Loucy (cell line): ENCODE measurements around the gene HERPUD2.
"Not testable (repeated sequence)": the region's sequence is repeated elsewhere in the genome, so short reads cannot be mapped to it uniquely, and the experiment has no call there.

Source experiments
- H2AFZ ChIP-seq: fragments of 200-600 bp; sonication (generic); 2 replicates; pipeline ENCODE4 v1.6.0; 2016; ENCODE audit warnings: antibody characterized with exemption, mild to moderate bottlenecking, low read length, moderate library complexity
- H3F3A ChIP-seq: fragments of 200-600 bp; 2 replicates; pipeline ENCODE4 v1.6.0; 2016; ENCODE audit warnings: antibody characterized with exemption, low read depth, mild to moderate bottlenecking
- H3K27me3 ChIP-seq: fragments of 200-600 bp; sonication (generic); 2 replicates; pipeline ENCODE4 v1.6.1; 2014; ENCODE audit warnings: low read length, mild to moderate bottlenecking; ENCODE audit not compliant: insufficient read depth, poor library complexity, severe bottlenecking
- H3K36me3 ChIP-seq: fragments of 200-600 bp; sonication (generic); 2 replicates; pipeline ENCODE4 v1.6.1; 2016; ENCODE audit warnings: low read length; ENCODE audit not compliant: insufficient read depth
- H3K4me1 ChIP-seq: fragments of 200-600 bp; sonication (generic); 2 replicates; pipeline ENCODE4 v1.5.1; 2014; ENCODE audit warnings: low read length, mild to moderate bottlenecking; ENCODE audit not compliant: insufficient read depth, poor library complexity, severe bottlenecking
- H3K4me2 ChIP-seq: fragments of 200-600 bp; sonication (generic); 2 replicates; pipeline ENCODE4 v1.6.0; 2014; ENCODE audit warnings: antibody characterized with exemption, low read length, low read depth, mild to moderate bottlenecking; ENCODE audit not compliant: poor library complexity, severe bottlenecking
- H3K4me3 ChIP-seq: fragments of 200-600 bp; sonication (generic); 2 replicates; pipeline ENCODE4 v1.5.1; 2014; ENCODE audit warnings: low read length, mild to moderate bottlenecking, mixed read lengths; ENCODE audit not compliant: poor library complexity, severe bottlenecking
- H3K79me2 ChIP-seq: fragments of 200-600 bp; sonication (generic); 2 replicates; pipeline ENCODE4 v1.6.1; 2014; ENCODE audit warnings: low read length; ENCODE audit not compliant: insufficient read depth
- H3K9ac ChIP-seq: fragments of 200-600 bp; sonication (generic); 2 replicates; pipeline ENCODE4 v1.6.0; 2014; ENCODE audit warnings: mild to moderate bottlenecking, low read depth, low read length, moderate library complexity; ENCODE audit not compliant: poor library complexity, severe bottlenecking
- H3K9me2 ChIP-seq: fragments of 200-600 bp; sonication (generic); replicated peaks from 2 replicates; pipeline ENCODE4 v1.6.1; 2016; ENCODE audit warnings: low read depth, low read length, mixed read lengths
- H3K9me3 ChIP-seq: fragments of 200-600 bp; sonication (generic); 2 replicates; pipeline ENCODE4 v1.6.1; 2014; ENCODE audit warnings: mild to moderate bottlenecking, antibody characterized with exemption, low read length, low read depth; ENCODE audit not compliant: insufficient read depth
- H4K20me1 ChIP-seq: fragments of 200-600 bp; sonication (generic); 2 replicates; pipeline ENCODE4 v1.6.0; 2014; ENCODE audit warnings: antibody characterized with exemption, low read length, mild to moderate bottlenecking; ENCODE audit not compliant: insufficient read depth, poor library complexity, severe bottlenecking
- CTCF ChIP-seq: fragments of 200-600 bp; sonication (generic); conservative IDR thresholded peaks from 2 replicates; pipeline ENCODE4 v1.5.1; 2014; ENCODE audit warnings: mild to moderate bottlenecking, antibody characterized with exemption, low read length
- EZH2phosphoT487 ChIP-seq: fragments of 200-600 bp; IDR thresholded peaks from 2 replicates; pipeline ENCODE4 v1.6.1; 2018; ENCODE audit warnings: antibody characterized with exemption, mild to moderate bottlenecking, moderate library complexity, borderline replicate concordance

The HERPUD2 gene

GRCh38 chr7:35677582-35678356 lies 17.2 kb downstream of the HERPUD2 start:
- H3K9me3 ChIP-seq, result no peaks in the 10 kb centered on the region
- no peaks in the 10 kb centered on the region for H3F3A ChIP-seq
- no peak overlapping the region for H2AFZ ChIP-seq
- H4K20me1 ChIP-seq, result peaks cover 22% of the 10 kb centered on the region
- H3K4me1 ChIP-seq, result peaks cover 11% of the 10 kb centered on the region
- H3K36me3 ChIP-seq, result no peaks in the 10 kb centered on the region
- peaks cover 83% of the 10 kb centered on the region for H3K79me2 ChIP-seq
- TF ChIP-seq EZH2phosphoT487 (no peak), CTCF (no peak)
- no peaks in the 10 kb centered on the region for H3K27me3 ChIP-seq
- H3K9me2 ChIP-seq, result no peaks in the 10 kb centered on the region
- H3K4me3 ChIP-seq, result no peak overlapping the region
- no peak overlapping the region for H3K4me2 ChIP-seq
- no peak overlapping the region for H3K9ac ChIP-seq

DNA sequence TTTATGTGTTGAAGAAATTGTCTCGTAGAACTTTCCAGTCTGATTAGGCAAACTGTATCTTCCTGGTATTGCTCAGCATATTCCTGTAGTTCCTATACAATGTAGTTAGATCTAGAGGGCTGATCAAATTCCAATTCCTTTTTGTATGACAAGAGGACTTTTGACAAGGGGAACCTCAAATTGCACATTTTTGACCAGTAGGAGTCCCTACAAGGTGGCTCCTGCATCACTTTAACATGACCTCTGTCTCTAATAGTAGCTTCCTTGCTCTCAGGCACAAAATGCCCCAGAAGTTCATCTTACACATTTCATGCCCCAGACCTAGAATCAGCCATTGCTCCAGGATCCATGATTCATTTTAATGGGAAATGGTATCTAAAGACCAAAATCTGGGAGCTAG lies 18.7 kb downstream of the HERPUD2 start:
- Histone ChIP-seq H3K79me2 (peaks cover 73% of the 10 kb centered on the region), H3K4me3 (no peak overlapping the region), H2AFZ (no peak overlapping the region), H3K4me2 (no peak overlapping the region), H3K4me1 (peaks cover 11% of the 10 kb centered on the region), H3K36me3 (no peaks in the 10 kb centered on the region; the same call in 1 of the 2 replicates), H3K9me3 (no peaks in the 10 kb centered on the region), H3F3A (no peaks in the 10 kb centered on the region), H4K20me1 (peaks cover 22% of the 10 kb centered on the region), H3K9ac (no peak overlapping the region), H3K9me2 (no peaks in the 10 kb centered on the region), H3K27me3 (no peaks in the 10 kb centered on the region)
- TF ChIP-seq EZH2phosphoT487 (no peak), CTCF (peak; percentile 59)

GRCh38 chr7:35670856-35671569 lies 23.9 kb downstream of the HERPUD2 start:
- Histone ChIP-seq H3K9ac (no peak overlapping the region), H4K20me1 (peaks cover 2% of the 10 kb centered on the region), H3K9me3 (no peaks in the 10 kb centered on the region), H3K4me3 (no peak overlapping the region), H3K4me2 (no peak overlapping the region), H3F3A (no peaks in the 10 kb centered on the region), H3K9me2 (no peaks in the 10 kb centered on the region), H3K36me3 (peaks cover 42% of the 10 kb centered on the region), H3K4me1 (no peaks in the 10 kb centered on the region), H3K27me3 (no peaks in the 10 kb centered on the region), H3K79me2 (peaks cover 36% of the 10 kb centered on the region), H2AFZ (no peak overlapping the region)
- TF ChIP-seq EZH2phosphoT487, result no peak
- no peak for TF ChIP-seq CTCF

GRCh38 chr7:35660411-35660810 lies 34.5 kb downstream of the HERPUD2 start:
- H3K4me3 ChIP-seq, H3F3A ChIP-seq, H3K27me3 ChIP-seq, H3K9me2 ChIP-seq, H3K4me2 ChIP-seq, H3K4me1 ChIP-seq, H3K9me3 ChIP-seq, H4K20me1 ChIP-seq, H3K9ac ChIP-seq, H3K79me2 ChIP-seq, H2AFZ ChIP-seq: not testable (repeated sequence)
- H3K36me3 ChIP-seq, result peaks cover 25% of the 10 kb centered on the region
